HepG2 (cell line): ENCODE measurements around the gene CIT. TPM values are rescaled to one million over a fixed set of nuclear protein-coding genes. Genes with fewer than 3 reads are reported as not detected.

Experiments used
- ATAC-seq: fragments of 200-7000 bp; cut with Tn5 transposase; 3 replicates; pipeline ENCODE4 v1.9.1; 2020; ENCODE audit warnings: mild to moderate bottlenecking, moderate library complexity
- BruUV-seq: library from RNA; stranded (reverse); fragments of 400-500 nt; replicated peaks from 2 replicates; lab custom pipeline; 2021; lab: Mats Ljungman, UMichigan
- CTCF ChIA-PET: fragments of 300-600 bp; formaldehyde crosslinking; extraction: SDS; loops from one replicate; lab custom pipeline; 2021; ENCODE audit warnings: low total read pairs, inconsistent platforms, low intra/inter-chr PET ratio; lab: Yijun Ruan, JAX
- POLR2A ChIA-PET: fragments of 350-600 bp; sonication (Branson Sonifier 250); formaldehyde crosslinking; loops from one replicate; lab custom pipeline; 2020; ENCODE audit warnings: antibody characterized with exemption, inconsistent platforms; lab: Yijun Ruan, JAX
- DNase-seq: peaks from one replicate; pipeline ENCODE4 v3.0.0-alpha.2; 2015; ENCODE audit warnings: low spot score
- FAIRE-seq: peaks from 3 replicates; lab custom pipeline; 2011; peaks lifted over from hg19 to GRCh38; lab: Jason Lieb, UNC
- H2AFZ ChIP-seq: one replicate; pipeline ENCODE4 v1.6.1; 2011; ENCODE audit warnings: low read length, inconsistent platforms
- H3K27ac ChIP-seq: fragments of 300-600 bp; 3 replicates; pipeline ENCODE4 v1.8.0; 2011; ENCODE audit warnings: mixed run types, mild to moderate bottlenecking, mixed read lengths, low read length, inconsistent platforms; ENCODE audit not compliant: insufficient read depth; ENCODE audit errors: extremely low read length
- H3K27me3 ChIP-seq, 2 experiments: fragments of 200-600 bp in 1 of 2; 2 replicates in 1 of 2; 3 replicates in 1 of 2; pipeline versions ENCODE4 v1.6.0 to v1.8.0; 2011; ENCODE audit warnings: low read length in 2 of 2, mild to moderate bottlenecking in 2 of 2, moderate library complexity in 2 of 2, inconsistent platforms in 1 of 2; ENCODE audit not compliant: insufficient read depth in 2 of 2, control insufficient read depth in 1 of 2
- H3K36me3 ChIP-seq, 2 experiments: fragments of 200-600 bp in 1 of 2; replicated peaks in 1 of 2; 2 replicates in 1 of 2; 3 replicates in 1 of 2; pipeline versions ENCODE4 v1.5.1 to v1.8.0; 2011; ENCODE audit warnings: low read length in 2 of 2, inconsistent platforms in 1 of 2; ENCODE audit not compliant: insufficient read depth in 2 of 2, control insufficient read depth in 1 of 2
- H3K4me1 ChIP-seq: 2 replicates; pipeline ENCODE4 v1.5.1; 2012; ENCODE audit warnings: low read length, inconsistent platforms; ENCODE audit not compliant: insufficient read depth
- H3K4me2 ChIP-seq: 2 replicates; pipeline ENCODE4 v1.6.0; 2011; ENCODE audit warnings: low read depth, low read length, inconsistent platforms
- H3K4me3 ChIP-seq, 3 experiments: fragments of 200-600 bp in 1 of 3; sonication (generic), shearing (Covaris generic) in 1 of 3; replicated peaks in 1 of 3; 2 replicates each; pipeline ENCODE4 v1.5.1; 2011 to 2016; ENCODE audit warnings: low read length in 3 of 3, inconsistent platforms in 2 of 3, low read depth in 2 of 3, mild to moderate bottlenecking in 2 of 3, control low read depth in 1 of 3, mixed read lengths in 1 of 3; ENCODE audit not compliant: insufficient read depth in 1 of 3
- H3K79me2 ChIP-seq: one replicate; pipeline ENCODE4 v1.6.1; 2011; ENCODE audit warnings: low read length, inconsistent platforms; ENCODE audit not compliant: insufficient read depth
- H3K9ac ChIP-seq: 2 replicates; pipeline ENCODE4 v1.6.0; 2011; ENCODE audit warnings: mild to moderate bottlenecking, low read depth, low read length, inconsistent platforms; ENCODE audit not compliant: insufficient read depth
- H3K9me3 ChIP-seq: 2 replicates; pipeline ENCODE4 v1.5.1; 2012; ENCODE audit warnings: mild to moderate bottlenecking, low read length
- H4K20me1 ChIP-seq: 2 replicates; pipeline ENCODE4 v1.6.0; 2011; ENCODE audit warnings: inconsistent platforms, mild to moderate bottlenecking, low read length, moderate library complexity; ENCODE audit not compliant: insufficient read depth
- EED ChIP-seq: sonication (generic); formaldehyde crosslinking; IDR thresholded peaks from 2 replicates; pipeline ENCODE4 v1.5.0; 2020; ENCODE audit warnings: mild to moderate bottlenecking, missing genetic modification reagents
- HMG20B ChIP-seq: conservative IDR thresholded peaks from 2 replicates; pipeline ENCODE4 v1.6.1; 2016; ENCODE audit warnings: missing genetic modification reagents, missing compliant biosample characterization
- KLF16 ChIP-seq, 2 experiments: sonication (generic) in 1 of 2; formaldehyde crosslinking in 1 of 2; IDR thresholded peaks; 2 replicates each; pipeline versions ENCODE4 v1.6.1 to v1.8.0; 2016 to 2023; ENCODE audit warnings: missing genetic modification reagents in 2 of 2, missing compliant biosample characterization in 1 of 2
- MYC ChIP-seq: sonication (generic); formaldehyde crosslinking; IDR thresholded peaks from 2 replicates; pipeline ENCODE4 v1.9.0; 2021; ENCODE audit warnings: missing genetic modification reagents, borderline replicate concordance
- SETDB1 ChIP-seq: sonication (generic); formaldehyde crosslinking; IDR thresholded peaks from 2 replicates; pipeline ENCODE4 v1.5.1; 2020; ENCODE audit warnings: missing genetic modification reagents, mild to moderate bottlenecking, borderline replicate concordance
- ZNF121 ChIP-seq: sonication (generic); formaldehyde crosslinking; IDR thresholded peaks from 2 replicates; pipeline ENCODE4 v1.5.0; 2020; ENCODE audit warnings: mild to moderate bottlenecking, missing genetic modification reagents
- ZNF414 ChIP-seq: sonication (generic); formaldehyde crosslinking; IDR thresholded peaks from 2 replicates; pipeline ENCODE4 v1.5.0; 2020; ENCODE audit warnings: missing genetic modification reagents
- WGBS: methylation state at CpG from one replicate; pipeline ENCODE4 v1.1.6; 2017; ENCODE audit warnings: low lambda C conversion rate; 5-methylcytosine and 5-hydroxymethylcytosine counted together
- in situ Hi-C: cut with HindIII; loops from 2 replicates; pipeline ENCODE4 v1.10.0; 2017; ENCODE audit warnings: low pct_unique_long_range_greater_than_20kb; ENCODE audit not compliant: extremely low pct_ligation_motif_present
- intact Hi-C: fragments of 100-400 bp; cut with micrococcal nuclease; formaldehyde crosslinking; loops from one replicate; pipeline ENCODE4 v1.10.0; 2022; ENCODE audit not compliant: unreplicated experiment
- polyA plus RNA-seq, 8 experiments: library from polyadenylated mRNA; depleted of rRNA in 3 of 8; stranded (reverse) in 7 of 8; unstranded in 1 of 8; fragments of >200 nt; fragmentation: Illumina TruSeq in 4 of 8; extraction: Trizol in 4 of 8; gene quantifications; 2 replicates each; pipeline versions ENCODE4 v1.2.1 to v1.2.3, GENCODE V29; 2011 to 2016; ENCODE audit warnings: low read depth in 4 of 8, missing spikeins in 1 of 8, mixed read lengths in 1 of 8; ENCODE audit not compliant: insufficient read depth in 1 of 8
- total RNA-seq, 5 experiments: library from RNA; depleted of rRNA; stranded (reverse); fragments of >200 nt; fragmentation: Illumina TruSeq; extraction: Trizol; gene quantifications; 2 replicates each; pipeline ENCODE4 v1.2.3, GENCODE V29; 2016; ENCODE audit warnings: low read depth in 1 of 5
- TF ChIP-seq, protein P1 (sequence below): sonication (generic); formaldehyde crosslinking; IDR thresholded peaks from 2 replicates; pipeline ENCODE4 v1.5.1; 2020; ENCODE audit warnings: mild to moderate bottlenecking, moderate library complexity, missing genetic modification reagents

CIT gene
- total and polyA plus RNA-seq, 2 of the 13 experiments (the other 11 are each of a cell fraction or from before 2014, with no cell fraction given): 7.7 to 11.7 TPM

GRCh38 chr12:119715268-119715620 is 161.9 kb downstream of the CIT start (continued):
- TF ChIP-seq ZNF121 (CRISPR knock-in tag) (no peak), KLF16 (CRISPR knock-in tag; IDR thresholded peaks at IDR 0.05) (no peak)
- TF ChIP-seq, protein P1, sequence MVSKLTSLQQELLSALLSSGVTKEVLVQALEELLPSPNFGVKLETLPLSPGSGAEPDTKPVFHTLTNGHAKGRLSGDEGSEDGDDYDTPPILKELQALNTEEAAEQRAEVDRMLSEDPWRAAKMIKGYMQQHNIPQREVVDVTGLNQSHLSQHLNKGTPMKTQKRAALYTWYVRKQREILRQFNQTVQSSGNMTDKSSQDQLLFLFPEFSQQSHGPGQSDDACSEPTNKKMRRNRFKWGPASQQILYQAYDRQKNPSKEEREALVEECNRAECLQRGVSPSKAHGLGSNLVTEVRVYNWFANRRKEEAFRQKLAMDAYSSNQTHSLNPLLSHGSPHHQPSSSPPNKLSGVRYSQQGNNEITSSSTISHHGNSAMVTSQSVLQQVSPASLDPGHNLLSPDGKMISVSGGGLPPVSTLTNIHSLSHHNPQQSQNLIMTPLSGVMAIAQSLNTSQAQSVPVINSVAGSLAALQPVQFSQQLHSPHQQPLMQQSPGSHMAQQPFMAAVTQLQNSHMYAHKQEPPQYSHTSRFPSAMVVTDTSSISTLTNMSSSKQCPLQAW (CRISPR knock-in tag): no peak

- DNase-seq (no peak), ATAC-seq (no peak), FAIRE-seq (no peak)
- Histone ChIP-seq H3K4me1 (peaks cover 17% of the 10 kb centered on the region), H3K4me3 (no peak overlapping the region), H3K27ac (no peak overlapping the region), H3K9me3 (no peaks in the 10 kb centered on the region), H2AFZ (no peak overlapping the region), H3K4me2 (no peak overlapping the region), H3K9ac (no peak overlapping the region), H3K27me3 (no peaks in the 10 kb centered on the region), H3K79me2 (no peaks in the 10 kb centered on the region), H3K36me3 (peaks cover 12 to 49% of the 10 kb centered on the region in 2 experiments), H4K20me1 (no peaks in the 10 kb centered on the region; the same call in 1 of the 2 replicates)
- ChIA-PET POLR2A (no interaction called here), CTCF (no interaction called here)
- BruUV-seq: no TSS peak
- TF ChIP-seq HMG20B: no peak
- TF ChIP-seq EED (CRISPR knock-in tag): no peak
- TF ChIP-seq SETDB1 (CRISPR knock-in tag): no peak
- no peak for TF ChIP-seq ZNF414 (CRISPR knock-in tag)
- TF ChIP-seq MYC (CRISPR knock-in tag): no peak
- in situ Hi-C loops: no loop called here
- intact Hi-C loops: no loop called here
- 92% methylated on average over 4 of the region's 4 CpGs for WGBS
Observed at GRCh38 chr12:119714614-119715267, 162.4 kb downstream of the CIT start.
